ENCODE data around the gene ANXA2.

GRCh38 chr15:60418096-60418495 is 20.3 kb upstream of the ANXA2 start:
- TF ChIP-seq SIN3A (IDR thresholded peaks at IDR 0.05; ENCODE audit: low read depth, low read length) = no peak
- no peak for TF ChIP-seq NR2C2 (IDR thresholded peaks at IDR 0.05; ENCODE audit: borderline replicate concordance, control insufficient read depth, insufficient read length, low read depth)
- no peak for TF ChIP-seq TCF3 (IDR thresholded peaks at IDR 0.05; ENCODE audit: borderline replicate concordance, insufficient read depth, low read depth, low read length)
- TF ChIP-seq CEBPB (IDR thresholded peaks at IDR 0.05; ENCODE audit: borderline replicate concordance in 1 of 2, low read depth in 2 of 2, low read length in 2 of 2) = no peak
- no peak for TF ChIP-seq SMC3 (IDR thresholded peaks at IDR 0.05; ENCODE audit: borderline replicate concordance, low read length)
- TF ChIP-seq MAX (IDR thresholded peaks at IDR 0.05; ENCODE audit: low read depth, low read length) = no peak
